Naive thymus-derived CD4-positive, alpha-beta T cell (primary cell): ENCODE measurements around the gene DNAI4. TPM values are rescaled to one million over a fixed set of nuclear protein-coding genes. Genes with fewer than 3 reads are reported as not detected.
"Not testable (repeated sequence)": the region's sequence is repeated elsewhere in the genome, so short reads cannot be mapped to it uniquely, and the experiment has no call there.

Experiments
- ATAC-seq: fragments of 150-1000 bp; cut with Tn5 transposase; 2 replicates; pipeline ENCODE4 v1.10.0; 2021; ENCODE audit warnings: mild to moderate bottlenecking, moderate library complexity
- CTCF ChIA-PET: fragments of 350-600 bp; sonication (Branson Sonifier 250); formaldehyde crosslinking; loops from one replicate; lab custom pipeline; 2021; ENCODE audit warnings: antibody characterized with exemption; lab: Charles Lee
- POLR2A ChIA-PET: fragments of 350-600 bp; sonication (Branson Sonifier 250); formaldehyde crosslinking; loops from one replicate; lab custom pipeline; 2021; ENCODE audit warnings: antibody characterized with exemption, inconsistent platforms; lab: Charles Lee
- DNase-seq, 9 donors: peaks; one replicate each; pipeline versions ENCODE4 v3.0.0 to v3.0.0-alpha.2; 2020 to 2022; ENCODE audit warnings: mixed read lengths in 1 of 9
- H3K27ac ChIP-seq: one replicate; pipeline ENCODE4 v1.7.0; 2013; ENCODE audit warnings: mild to moderate bottlenecking, low read depth, low read length, moderate library complexity
- H3K27me3 ChIP-seq, 2 donors: one replicate each; pipeline ENCODE4 v1.7.0; 2013; ENCODE audit warnings: low read length in 2 of 2, mild to moderate bottlenecking in 2 of 2, moderate library complexity in 2 of 2; ENCODE audit not compliant: control insufficient read depth in 2 of 2, insufficient read depth in 2 of 2
- H3K36me3 ChIP-seq, 3 experiments: 1 replicate in 2 of 3; 2 replicates in 1 of 3; pipeline ENCODE4 v1.7.0; 2013; ENCODE audit warnings: low read length in 3 of 3, mild to moderate bottlenecking in 3 of 3, moderate library complexity in 1 of 3; ENCODE audit not compliant: insufficient read depth in 3 of 3, control insufficient read depth in 2 of 3
- H3K4me1 ChIP-seq, 2 donors: one replicate each; pipeline ENCODE4 v1.7.0; 2013; ENCODE audit warnings: low read length in 2 of 2, mild to moderate bottlenecking in 2 of 2, moderate library complexity in 1 of 2; ENCODE audit not compliant: control insufficient read depth in 2 of 2, insufficient read depth in 2 of 2
- H3K4me3 ChIP-seq: 2 replicates; pipeline ENCODE4 v1.7.0; 2013; ENCODE audit warnings: mild to moderate bottlenecking, low read length
- H3K9me3 ChIP-seq, 3 experiments: 1 replicate in 2 of 3; 2 replicates in 1 of 3; pipeline ENCODE4 v1.7.0; 2013; ENCODE audit warnings: low read length in 3 of 3; ENCODE audit not compliant: control insufficient read depth in 2 of 3
- H3K27ac Mint-ChIP-seq, 9 donors: one replicate each; pipeline ENCODE4 v1.8.0; 2020 to 2022; ENCODE audit warnings: mixed read lengths in 9 of 9, mild to moderate bottlenecking in 8 of 9, moderate library complexity in 5 of 9, inconsistent platforms in 2 of 9
- H3K27me3 Mint-ChIP-seq, 5 donors: one replicate each; pipeline ENCODE4 v1.8.0; 2021 to 2022; ENCODE audit warnings: mixed read lengths in 5 of 5, mild to moderate bottlenecking in 1 of 5
- H3K36me3 Mint-ChIP-seq, 5 donors: one replicate each; pipeline ENCODE4 v1.8.0; 2020 to 2022; ENCODE audit warnings: mixed read lengths in 5 of 5, mild to moderate bottlenecking in 3 of 5, inconsistent platforms in 1 of 5
- H3K4me1 Mint-ChIP-seq, 7 donors: one replicate each; pipeline ENCODE4 v1.8.0; 2020 to 2022; ENCODE audit warnings: mixed read lengths in 7 of 7, mild to moderate bottlenecking in 3 of 7, inconsistent platforms in 1 of 7
- H3K4me3 Mint-ChIP-seq, 10 donors: one replicate each; pipeline ENCODE4 v1.8.0; 2020 to 2022; ENCODE audit warnings: mild to moderate bottlenecking in 10 of 10, mixed read lengths in 10 of 10, moderate library complexity in 6 of 10, inconsistent platforms in 2 of 10
- H3K9me3 Mint-ChIP-seq, 11 donors: one replicate each; pipeline ENCODE4 v1.8.0; 2020 to 2022; ENCODE audit warnings: mixed read lengths in 11 of 11, mild to moderate bottlenecking in 4 of 11, inconsistent platforms in 1 of 11, moderate library complexity in 1 of 11
- intact Hi-C, 2 donors: fragments of 100-400 bp; cut with micrococcal nuclease; formaldehyde crosslinking; loops; one replicate each; pipeline ENCODE4 v1.15.1; 2023
- polyA plus RNA-seq, 2 donors: library from polyadenylated mRNA; unstranded; fragments of 300-500 nt; fragmentation: Illumina TruSeq; gene quantifications; one replicate each; pipeline ENCODE4 v1.2.3, GENCODE V29; 2021
- total RNA-seq, 6 experiments: library from RNA in 5 of 6; stranded (reverse) in 5 of 6; gene quantifications; 1 replicate in 5 of 6; 2 replicates in 1 of 6; pipeline ENCODE4 v1.2.3 and lab custom pipeline; 2021 to 2026

Gene DNAI4
- total and polyA plus RNA-seq, 7 experiments from 2014 or later, result 1.3 to 10.7 (median 2.3) TPM

DNA sequence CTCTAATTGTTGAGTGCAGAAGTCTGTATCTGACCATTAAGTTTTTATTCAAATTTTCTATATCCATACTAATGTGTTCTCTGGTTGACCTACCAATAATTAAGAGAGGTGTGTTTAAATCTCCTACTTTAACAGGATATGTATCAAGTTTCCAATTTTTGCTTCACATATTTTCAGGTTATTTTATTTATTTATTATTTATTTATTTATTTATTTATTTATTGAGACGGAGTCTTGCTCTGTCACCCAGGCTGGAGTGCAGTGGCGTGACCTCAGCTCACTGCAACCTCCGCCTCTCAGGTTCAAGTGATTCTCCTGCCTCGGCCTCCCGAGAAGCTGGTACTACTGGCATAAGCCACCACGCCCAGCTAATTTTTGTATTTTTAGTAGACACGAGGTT lies 52.6 kb downstream of the DNAI4 start:
- H3K4me1 Mint-ChIP-seq, POLR2A ChIA-PET, H3K9me3 ChIP-seq, H3K4me3 ChIP-seq, H3K36me3 ChIP-seq, CTCF ChIA-PET, H3K9me3 Mint-ChIP-seq, H3K4me1 ChIP-seq, ATAC-seq, H3K4me3 Mint-ChIP-seq, intact Hi-C loops, H3K27ac ChIP-seq, H3K27me3 ChIP-seq, H3K27ac Mint-ChIP-seq, H3K36me3 Mint-ChIP-seq, H3K27me3 Mint-ChIP-seq, DNase-seq: not testable (repeated sequence)

DNA sequence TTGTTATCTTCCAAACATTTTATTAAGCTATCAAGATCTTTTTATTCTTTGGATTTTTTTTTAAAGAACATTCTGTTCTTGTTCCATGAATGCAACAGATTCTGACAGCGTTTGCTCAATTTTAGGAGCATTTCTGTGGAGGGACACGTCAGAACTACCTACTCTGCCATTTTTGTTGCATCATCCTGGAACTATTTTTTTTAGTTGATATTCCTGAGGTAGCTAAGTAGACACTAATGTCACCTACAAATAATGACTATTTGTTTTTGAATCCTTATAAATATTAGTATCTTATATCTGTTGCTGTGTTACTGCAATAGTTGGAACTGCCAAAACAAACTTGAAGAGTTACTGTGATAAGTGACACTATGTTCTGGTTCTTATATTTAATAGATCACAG lies 57.2 kb downstream of the DNAI4 start:
- no peak overlapping the region for H3K27ac ChIP-seq
- no peaks in the 10 kb centered on the region for H3K27me3 ChIP-seq
- no peak for ATAC-seq
- DNase-seq, result no peak
- intact Hi-C loops, result no loop called here
- H3K4me3 ChIP-seq, result no peak overlapping the region
- Mint-ChIP-seq H3K27ac (no peak overlapping the region), H3K9me3 (no peaks in the 10 kb centered on the region), H3K4me3 (no peak overlapping the region), H3K4me1 (no peaks in the 10 kb centered on the region), H3K27me3 (peaks cover 0 to 2% (median 0%) of the 10 kb centered on the region in 5 donors), H3K36me3 (peaks cover 0 to 4% (median 0%) of the 10 kb centered on the region in 5 donors)
- H3K9me3 ChIP-seq, result no peaks in the 10 kb centered on the region
- ChIA-PET POLR2A (no interaction called here), CTCF (interaction anchor here (0.6 kb wide), 1 partner anchor 70 kb away, joined by 3 read pairs; no protein-coding TSS in a partner anchor)
- no peaks in the 10 kb centered on the region for H3K36me3 ChIP-seq
- H3K4me1 ChIP-seq, result no peaks in the 10 kb centered on the region

- CTCF ChIA-PET, result no interaction called here
- no peaks in the 10 kb centered on the region for H3K27me3 ChIP-seq
- no peaks in the 10 kb centered on the region for H3K4me1 Mint-ChIP-seq
These were observed 64.1 kb downstream of the DNAI4 start for GRCh38 chr1:66860529-66860928.

GRCh38 chr1:66853379-66853778 lies 71.3 kb downstream of the DNAI4 start:
- no peak overlapping the region for H3K4me3 Mint-ChIP-seq
- Histone ChIP-seq H3K4me1 (no peaks in the 10 kb centered on the region), H3K27me3 (no peaks in the 10 kb centered on the region), H3K36me3 (no peaks in the 10 kb centered on the region), H3K4me3 (no peak overlapping the region), H3K27ac (no peak overlapping the region), H3K9me3 (no peaks in the 10 kb centered on the region)
- DNase-seq, result no peak
- H3K27me3 Mint-ChIP-seq, result no peaks in the 10 kb centered on the region
- ChIA-PET CTCF (interaction anchor here (0.6 kb wide), 1 partner anchor 357 kb away, joined by 3 read pairs; no protein-coding TSS in a partner anchor), POLR2A (no interaction called here)
- peaks cover 0 to 21% (median 8%) of the 10 kb centered on the region in 11 donors for H3K9me3 Mint-ChIP-seq
- H3K36me3 Mint-ChIP-seq, result peaks cover 0 to 22% (median 12%) of the 10 kb centered on the region in 5 donors
- no peak overlapping the region for H3K27ac Mint-ChIP-seq
- intact Hi-C loops, result no loop called here
- H3K4me1 Mint-ChIP-seq, result no peaks in the 10 kb centered on the region
- ATAC-seq, result no peak

More at GRCh38 chr1:66860529-66860928, 64.1 kb downstream of the DNAI4 start:
- Mint-ChIP-seq H3K9me3 (no peaks in the 10 kb centered on the region), H3K36me3 (no peaks in the 10 kb centered on the region), H3K27me3 (no peaks in the 10 kb centered on the region), H3K27ac (no peak overlapping the region), H3K4me3 (no peak overlapping the region)
- intact Hi-C loops, result no loop called here
- Histone ChIP-seq H3K4me1 (no peaks in the 10 kb centered on the region), H3K9me3 (no peaks in the 10 kb centered on the region), H3K36me3 (no peaks in the 10 kb centered on the region), H3K4me3 (no peak overlapping the region), H3K27ac (no peak overlapping the region)
- no peak for DNase-seq
- no peak for ATAC-seq
- POLR2A ChIA-PET, result no interaction called here

- ChIA-PET POLR2A (interaction anchor here (0.6 kb wide), 1 partner anchor 11 kb away, joined by 3 read pairs; no protein-coding TSS in a partner anchor), CTCF (interaction anchor here (0.6 to 0.8 kb wide), 2 partner anchors 8 to 357 kb away, joined by 3 read pairs; no protein-coding TSS in a partner anchor)
- ATAC-seq (no peak), DNase-seq (no peak)
- intact Hi-C loops, result no loop called here
- Histone ChIP-seq H3K36me3 (no peaks in the 10 kb centered on the region), H3K4me3 (no peak overlapping the region), H3K27ac (no peak overlapping the region), H3K27me3 (no peaks in the 10 kb centered on the region), H3K4me1 (no peaks in the 10 kb centered on the region), H3K9me3 (no peaks in the 10 kb centered on the region)
- Mint-ChIP-seq H3K27ac (no peak overlapping the region), H3K9me3 (peaks cover 0 to 21% (median 8%) of the 10 kb centered on the region in 11 donors), H3K27me3 (no peaks in the 10 kb centered on the region), H3K4me3 (no peak overlapping the region), H3K4me1 (no peaks in the 10 kb centered on the region), H3K36me3 (peaks cover 0 to 22% (median 12%) of the 10 kb centered on the region in 5 donors)
These were observed 71.8 kb downstream of the DNAI4 start for GRCh38 chr1:66852870-66853269.

GRCh38 chr1:66850989-66851388 lies 73.7 kb downstream of the DNAI4 start:
- no peaks in the 10 kb centered on the region for H3K4me1 ChIP-seq
- ChIA-PET POLR2A (no interaction called here), CTCF (no interaction called here)
- H3K27ac Mint-ChIP-seq, result no peak overlapping the region
- no peaks in the 10 kb centered on the region for H3K27me3 Mint-ChIP-seq
- no peak overlapping the region for H3K4me3 ChIP-seq
- no peak overlapping the region for H3K4me3 Mint-ChIP-seq
- ATAC-seq (no peak), DNase-seq (no peak)
- H3K36me3 ChIP-seq, result no peaks in the 10 kb centered on the region
- no peaks in the 10 kb centered on the region for H3K9me3 ChIP-seq
- H3K4me1 Mint-ChIP-seq, result no peaks in the 10 kb centered on the region
- peaks cover 0 to 22% (median 12%) of the 10 kb centered on the region in 5 donors for H3K36me3 Mint-ChIP-seq
- no peaks in the 10 kb centered on the region for H3K27me3 ChIP-seq
- peaks cover 0 to 21% (median 8%) of the 10 kb centered on the region in 11 donors for H3K9me3 Mint-ChIP-seq
- intact Hi-C loops, result no loop called here
- no peak overlapping the region for H3K27ac ChIP-seq

DNA sequence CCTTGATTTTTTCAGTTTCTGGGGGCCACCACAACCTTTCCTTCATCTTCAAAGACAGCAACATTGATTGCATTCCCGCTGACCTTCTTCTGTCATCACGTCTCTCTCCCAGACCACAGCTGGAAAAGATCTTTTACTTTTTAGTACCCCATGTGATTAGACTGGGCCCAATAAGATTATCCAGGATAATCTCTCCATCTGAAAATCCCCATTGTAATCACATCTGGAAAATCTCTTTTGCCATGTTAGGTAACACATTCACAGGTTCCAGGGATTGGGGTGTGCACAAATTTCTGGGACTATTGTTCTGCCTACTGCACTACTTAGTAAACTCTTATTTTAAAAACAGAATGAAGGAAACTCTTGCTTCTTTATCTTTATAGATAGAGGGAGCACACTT lies 76.5 kb downstream of the DNAI4 start:
- DNase-seq (no peak), ATAC-seq (no peak)
- no peaks in the 10 kb centered on the region for H3K36me3 ChIP-seq
- no peaks in the 10 kb centered on the region for H3K27me3 ChIP-seq
- H3K36me3 Mint-ChIP-seq, result peaks cover 0 to 21% (median 12%) of the 10 kb centered on the region in 5 donors
- no peak overlapping the region for H3K4me3 Mint-ChIP-seq
- no peak overlapping the region for H3K4me3 ChIP-seq
- ChIA-PET POLR2A (no interaction called here), CTCF (no interaction called here)
- no peak overlapping the region for H3K27ac Mint-ChIP-seq
- H3K9me3 Mint-ChIP-seq, result peaks cover 0 to 21% (median 8%) of the 10 kb centered on the region in 11 donors
- no peaks in the 10 kb centered on the region for H3K4me1 ChIP-seq
- no peaks in the 10 kb centered on the region for H3K9me3 ChIP-seq
- peaks cover 0 to 1% (median 0%) of the 10 kb centered on the region in 7 donors for H3K4me1 Mint-ChIP-seq
- no peak overlapping the region for H3K27ac ChIP-seq
- H3K27me3 Mint-ChIP-seq, result peaks cover 0 to 2% (median 0%) of the 10 kb centered on the region in 5 donors
- intact Hi-C loops, result no loop called here
